Measurements from ENCODE around the gene DCDC2B. TPM values are rescaled to one million over a fixed set of nuclear protein-coding genes. Genes with fewer than 3 reads are reported as not detected.

The DCDC2B gene
- total and polyA plus RNA-seq, 9 donors: 0.05 to 13.3 (median 0.30) TPM; not detected in 4

DNA sequence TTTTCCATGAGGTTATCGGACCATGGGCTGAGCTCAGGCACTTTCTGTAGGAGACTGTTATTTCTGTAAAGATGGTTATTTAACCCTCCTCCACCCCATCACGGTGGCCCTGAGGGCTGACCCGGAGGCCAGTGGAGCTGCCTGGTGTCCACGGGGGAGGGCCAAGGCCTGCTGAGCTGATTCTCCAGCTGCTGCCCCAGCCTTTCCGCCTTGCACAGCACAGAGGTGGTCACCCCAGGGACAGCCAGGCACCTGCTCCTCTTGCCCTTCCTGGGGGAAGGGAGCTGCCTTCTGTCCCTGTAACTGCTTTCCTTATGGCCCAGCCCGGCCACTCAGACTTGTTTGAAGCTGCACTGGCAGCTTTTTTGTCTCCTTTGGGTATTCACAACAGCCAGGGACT lies 11.1 kb upstream of the DCDC2B start:
- TF ChIP-seq EP300 (IDR thresholded peaks at IDR 0.05) (no peak), POLR2A (IDR thresholded peaks at IDR 0.05) (no peak)
- TF ChIP-seq, protein P1, sequence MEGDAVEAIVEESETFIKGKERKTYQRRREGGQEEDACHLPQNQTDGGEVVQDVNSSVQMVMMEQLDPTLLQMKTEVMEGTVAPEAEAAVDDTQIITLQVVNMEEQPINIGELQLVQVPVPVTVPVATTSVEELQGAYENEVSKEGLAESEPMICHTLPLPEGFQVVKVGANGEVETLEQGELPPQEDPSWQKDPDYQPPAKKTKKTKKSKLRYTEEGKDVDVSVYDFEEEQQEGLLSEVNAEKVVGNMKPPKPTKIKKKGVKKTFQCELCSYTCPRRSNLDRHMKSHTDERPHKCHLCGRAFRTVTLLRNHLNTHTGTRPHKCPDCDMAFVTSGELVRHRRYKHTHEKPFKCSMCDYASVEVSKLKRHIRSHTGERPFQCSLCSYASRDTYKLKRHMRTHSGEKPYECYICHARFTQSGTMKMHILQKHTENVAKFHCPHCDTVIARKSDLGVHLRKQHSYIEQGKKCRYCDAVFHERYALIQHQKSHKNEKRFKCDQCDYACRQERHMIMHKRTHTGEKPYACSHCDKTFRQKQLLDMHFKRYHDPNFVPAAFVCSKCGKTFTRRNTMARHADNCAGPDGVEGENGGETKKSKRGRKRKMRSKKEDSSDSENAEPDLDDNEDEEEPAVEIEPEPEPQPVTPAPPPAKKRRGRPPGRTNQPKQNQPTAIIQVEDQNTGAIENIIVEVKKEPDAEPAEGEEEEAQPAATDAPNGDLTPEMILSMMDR (IDR thresholded peaks at IDR 0.05): no peak
- Histone ChIP-seq H3K4me3 (no peak overlapping the region), H3K27ac (no peak overlapping the region), H3K9me3 (no peaks in the 10 kb centered on the region), H3K27me3 (no peaks in the 10 kb centered on the region), H3K4me1 (ENCODE audit: insufficient read depth) (peaks cover 12% of the 10 kb centered on the region), H3K36me3 (no peaks in the 10 kb centered on the region)
- intact Hi-C loops (cut with DNase I): no loop called here
- 37 to 50% (median 39%) methylated on average over 6 of the region's 6 CpGs for WGBS, 3 donors
- DNase-seq: no peak

DNA sequence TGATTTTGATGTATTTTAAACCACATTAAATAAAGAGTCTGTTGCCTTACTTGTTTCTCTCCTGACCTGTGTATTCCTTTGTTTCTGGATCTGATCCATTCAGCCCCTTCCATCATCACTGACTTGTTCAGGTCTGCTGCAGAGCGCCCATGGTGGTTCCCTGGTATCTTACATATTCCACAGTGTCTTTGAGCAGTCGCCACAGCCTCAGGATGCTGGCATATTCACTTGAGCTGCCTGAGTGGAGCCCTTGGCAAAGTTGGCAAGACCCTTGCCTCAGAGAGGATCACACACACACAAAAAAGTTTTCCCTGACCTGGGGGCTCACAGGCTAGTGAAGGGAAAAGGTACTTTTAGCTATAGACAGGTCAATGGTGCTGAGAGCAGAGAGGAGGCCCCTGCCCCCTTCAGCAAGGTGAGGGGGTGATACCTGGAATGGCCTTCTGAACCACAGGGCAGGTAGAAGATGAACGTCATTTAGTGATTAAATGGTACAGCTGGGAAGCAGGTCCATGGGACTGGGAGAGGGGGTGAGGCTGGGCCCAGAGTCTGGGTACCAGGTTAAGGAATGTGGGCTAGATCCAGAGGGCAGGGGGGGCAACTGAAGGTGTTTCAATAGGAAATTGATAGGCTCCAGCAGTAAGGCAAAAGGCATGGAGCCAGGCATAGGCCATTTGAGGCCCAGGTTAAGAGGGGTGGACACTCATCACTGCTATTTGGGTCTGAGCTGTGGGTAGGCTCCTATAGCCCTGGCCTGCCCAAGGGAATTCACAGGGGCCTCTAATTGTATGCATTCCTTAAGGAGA lies 10.4 kb upstream of the DCDC2B start:
- Histone ChIP-seq H3K4me3 (no peak overlapping the region), H3K27ac (no peak overlapping the region), H3K27me3 (no peaks in the 10 kb centered on the region), H3K4me1 (ENCODE audit: insufficient read depth) (peaks cover 12% of the 10 kb centered on the region), H3K9me3 (no peaks in the 10 kb centered on the region), H3K36me3 (no peaks in the 10 kb centered on the region)
- TF ChIP-seq EP300 (IDR thresholded peaks at IDR 0.05) (no peak), POLR2A (IDR thresholded peaks at IDR 0.05) (no peak)
- TF ChIP-seq, protein P1 (IDR thresholded peaks at IDR 0.05): no peak
- WGBS, 3 donors: 73 to 86% (median 73%) methylated on average over 3 of the region's 3 CpGs
- intact Hi-C loops (cut with DNase I): no loop called here
- no peak for DNase-seq

DNA sequence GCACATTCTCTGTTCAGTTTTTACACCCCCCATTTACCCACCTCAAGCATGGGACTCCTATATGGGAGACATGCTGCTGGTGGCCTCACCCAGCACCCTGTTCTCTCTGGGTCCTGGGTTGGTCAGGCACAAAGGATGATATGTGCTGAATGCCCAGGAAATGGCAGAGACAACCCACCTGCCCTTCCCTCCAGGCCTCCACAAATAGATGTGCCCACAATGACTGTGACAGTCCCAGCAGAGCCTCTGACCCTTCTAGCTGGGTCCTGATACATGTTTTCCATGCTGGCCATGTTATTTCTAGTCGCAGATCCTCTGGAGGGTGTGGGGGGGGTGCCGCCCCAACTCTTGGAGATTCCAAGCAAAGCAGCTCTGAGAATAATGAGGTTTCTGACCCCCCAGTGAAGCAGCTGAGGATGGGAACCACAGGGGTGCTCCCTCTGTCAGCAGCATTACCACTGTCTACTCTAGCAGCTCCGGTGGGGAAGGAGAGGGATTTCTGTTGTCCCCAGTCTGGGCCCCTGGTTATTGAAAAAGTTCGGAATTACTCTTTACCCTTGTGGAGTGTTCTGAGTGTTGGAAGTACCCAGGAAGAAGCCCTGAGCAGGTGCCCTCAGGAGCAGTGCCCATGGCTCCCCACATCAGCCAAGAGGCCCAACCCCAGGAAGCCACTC lies 9.7 kb upstream of the DCDC2B start:
- Histone ChIP-seq H3K4me1 (ENCODE audit: insufficient read depth) (peaks cover 12% of the 10 kb centered on the region), H3K9me3 (no peaks in the 10 kb centered on the region), H3K4me3 (no peak overlapping the region), H3K27me3 (no peaks in the 10 kb centered on the region), H3K36me3 (no peaks in the 10 kb centered on the region), H3K27ac (peak overlapping the region in 1 of 2 donors; percentile 72)
- no peak for DNase-seq
- no peak for TF ChIP-seq EP300 (IDR thresholded peaks at IDR 0.05)
- WGBS, 3 donors: 47 to 58% (median 53%) methylated on average over 4 of the region's 4 CpGs
- intact Hi-C loops (cut with DNase I): no loop called here

DNA sequence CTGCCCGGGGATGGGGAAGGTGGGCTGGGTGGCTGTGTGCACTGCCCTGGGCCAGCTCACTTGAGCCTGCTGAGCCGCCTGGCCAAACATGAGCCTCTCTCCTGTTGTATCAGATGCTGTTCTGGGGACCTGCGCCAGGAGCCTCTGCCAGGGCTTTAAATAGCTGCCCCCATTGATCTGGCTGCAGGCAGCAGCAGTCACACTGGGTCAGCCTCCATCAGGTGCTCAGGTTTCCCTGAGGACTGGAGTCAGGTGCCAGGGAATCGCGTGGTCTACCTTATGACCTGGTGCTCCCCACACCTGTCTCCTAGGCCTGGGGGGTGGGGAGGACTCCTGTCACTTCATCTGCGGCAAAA lies 9.2 kb upstream of the DCDC2B start:
- intact Hi-C loops (cut with DNase I): no loop called here
- Histone ChIP-seq H3K4me3 (no peak overlapping the region), H3K9me3 (no peaks in the 10 kb centered on the region)

More for the DNA sequence above, 9.2 kb upstream of the DCDC2B start:
- TF ChIP-seq, protein P1 (IDR thresholded peaks at IDR 0.05): no peak
- no peak for TF ChIP-seq EP300 (IDR thresholded peaks at IDR 0.05)
- no peak for TF ChIP-seq POLR2A (IDR thresholded peaks at IDR 0.05)
- peaks cover 12% of the 10 kb centered on the region for H3K4me1 ChIP-seq (ENCODE audit: insufficient read depth)
- H3K27ac ChIP-seq: peak overlapping the region; percentile 59 to 72
- H3K36me3 ChIP-seq: no peaks in the 10 kb centered on the region
- H3K27me3 ChIP-seq: no peaks in the 10 kb centered on the region
- 12 to 19% (median 13%) methylated on average over 3 to 6 of the region's 6 CpGs for WGBS, 3 donors
- DNase-seq: peak in 4 of 5 donors; percentile 38 to 68 (median 58)

Measured in ovary (tissue), 9 donors.